Right cardiac atrium (tissue), 5 donors: ENCODE measurements around the gene CAPS. TPM values are rescaled to one million over a fixed set of nuclear protein-coding genes. Genes with fewer than 3 reads are reported as not detected.
"Not testable (repeated sequence)": the region's sequence is repeated elsewhere in the genome, so short reads cannot be mapped to it uniquely, and the experiment has no call there.

Experiments used
- ATAC-seq, 2 donors: fragments of 200-7000 bp; cut with Tn5 transposase; one replicate each; pipeline versions ENCODE4 v1.8.0 to v1.9.1; 2020; ENCODE audit warnings: moderate library complexity in 2 of 2, mild to moderate bottlenecking in 1 of 2
- DNase-seq, 3 donors: peaks; one replicate each; pipeline ENCODE4 v3.0.0-alpha.2; 2020
- H3K27ac ChIP-seq: one replicate; pipeline ENCODE4 v1.5.1; 2013; ENCODE audit warnings: mild to moderate bottlenecking, low read length, control low read depth, moderate library complexity
- H3K27me3 ChIP-seq: one replicate; pipeline ENCODE4 v1.6.1; 2013; ENCODE audit not compliant: control insufficient read depth, insufficient read depth
- H3K4me1 ChIP-seq: one replicate; pipeline ENCODE4 v1.6.1; 2013; ENCODE audit warnings: low read length; ENCODE audit not compliant: control insufficient read depth, insufficient read depth
- H3K4me3 ChIP-seq: one replicate; pipeline ENCODE4 v1.5.1; 2013; ENCODE audit warnings: low read length, control low read depth
- H3K9me3 ChIP-seq: one replicate; pipeline ENCODE4 v1.6.1; 2013; ENCODE audit warnings: low read length; ENCODE audit not compliant: control insufficient read depth
- WGBS: extraction: QIAGEN DNeasy Blood & Tissue Kit; methylation state at CpG from one replicate; pipeline ENCODE4 v1.1.7; 2013; 5-methylcytosine and 5-hydroxymethylcytosine counted together
- intact Hi-C, 4 donors: fragments of 100-400 bp; cut with DNase I; formaldehyde crosslinking; loops; one replicate each; pipeline versions ENCODE4 v1.11.0 to v1.14.0; 2022 to 2023
- long read RNA-seq, 4 donors: library from polyadenylated mRNA; unstranded; transcript quantifications; one replicate each; pipeline ENCODE4 v2.0.0, GENCODE V29; 2020 to 2021
- polyA plus RNA-seq: library from polyadenylated mRNA; stranded (reverse); fragments of 200-250 nt; gene quantifications from one replicate; pipeline ENCODE4 v1.2.3, GENCODE V29; 2013
- total RNA-seq, 4 donors: library from RNA; stranded (reverse); fragmentation: NEBNext Ultra II Directional; extraction: Animal tissue kit (Norgen Biotek cat#: 25700); gene quantifications; one replicate each; pipeline ENCODE4 v1.2.1, GENCODE V29; 2021
- donor health status: healthy with polysubstance abuse.
- donor health status: DM: no; HTN: yes; CAD: no.
- donor health status: DM: no; HTN: no; CAD: no.
- donor health status: DM: no; HTN: yes; CAD: no; lungs with severe emphysema.
- donor health status: DM: yes; HTN: yes; CAD: no.

The CAPS gene
- total RNA-seq: 10 to 100 TPM in 2 of 4 donors, 1 to 10 TPM in 2; 8.9 to 14.2 (median 9.9) TPM
- 7.1 TPM for polyA plus RNA-seq
- long read RNA-seq, donor 1, transcript CAPS-203 (5 exons, 3,750 nt): major isoform, 6 of 11 reads
- long read RNA-seq, donor 1, partial matches to known transcripts: 4 of 11 reads
- long read RNA-seq, donor 1, other reads (novel, unspliced or antisense): 1 of 11 reads
- long read RNA-seq, donor 2, transcript CAPS-203 (5 exons, 3,750 nt): major isoform, 7 of 9 reads
- long read RNA-seq, donor 2, partial matches to known transcripts: 2 of 9 reads
- long read RNA-seq, donor 2, other reads (novel, unspliced or antisense): 0 of 9 reads
- long read RNA-seq, donor 3, partial matches to known transcripts: 1 of 8 reads
- long read RNA-seq, donor 3, other reads (novel, unspliced or antisense): 3 of 8 reads
- long read RNA-seq, donor 4, partial matches to known transcripts: 3 of 5 reads
- long read RNA-seq, donor 4, other reads (novel, unspliced or antisense): 0 of 5 reads

- ATAC-seq (peak; percentile 61 to 68), DNase-seq (peak; percentile 71 to 84 (median 79))
- 82% methylated on average over 10 of the region's 10 CpGs for WGBS
- Histone ChIP-seq H3K27ac (peak within 1 kb of the TSS; percentile 11), H3K27me3 (no peaks in the 10 kb centered on the region), H3K4me3 (no peak within 1 kb of the TSS), H3K9me3 (no peaks in the 10 kb centered on the region), H3K4me1 (peaks cover 5% of the 10 kb centered on the region)
- intact Hi-C loops: loop anchor here in 1 of 4 donors (5.0 kb wide), 1 partner anchor 38 kb away; no protein-coding TSS in a partner anchor
Measured at GRCh38 chr19:5913739-5914357, at the start of gene CAPS. TSS of gene CAPS (plus strand) at chr19:5914254. CDS start at chr19:5914407, 153 bp downstream.

- H3K27ac ChIP-seq: no peak overlapping the region
- ATAC-seq (no peak), DNase-seq (no peak)
- H3K9me3 ChIP-seq: no peaks in the 10 kb centered on the region
- no peaks in the 10 kb centered on the region for H3K27me3 ChIP-seq
- 72% methylated on average over 14 of the region's 14 CpGs for WGBS
- no peaks in the 10 kb centered on the region for H3K4me1 ChIP-seq
- intact Hi-C loops: no loop called here
- no peak overlapping the region for H3K4me3 ChIP-seq
Measured at GRCh38 chr19:5864725-5865486, 49.1 kb upstream of the CAPS start.

- Histone ChIP-seq H3K4me1 (no peaks in the 10 kb centered on the region), H3K4me3 (no peak overlapping the region), H3K27me3 (no peaks in the 10 kb centered on the region), H3K27ac (no peak overlapping the region), H3K9me3 (no peaks in the 10 kb centered on the region)
- DNase-seq (no peak), ATAC-seq (no peak)
- WGBS: 76% methylated on average over 11 of the region's 11 CpGs
- intact Hi-C loops: no loop called here
Measured at GRCh38 chr19:5865772-5866171, 48.3 kb upstream of the CAPS start.

GRCh38 chr19:5867201-5868136, 46.6 kb upstream of the CAPS start:
- no peak for DNase-seq
- peak in 1 of 2 donors; percentile 34 for ATAC-seq
- no peak overlapping the region for H3K4me3 ChIP-seq
- intact Hi-C loops: no loop called here
- 83% methylated on average over 31 of the region's 31 CpGs for WGBS
- H3K9me3 ChIP-seq: no peaks in the 10 kb centered on the region
- H3K27ac ChIP-seq: no peak overlapping the region
- no peaks in the 10 kb centered on the region for H3K4me1 ChIP-seq
- no peaks in the 10 kb centered on the region for H3K27me3 ChIP-seq

- ATAC-seq (no peak), DNase-seq (peak in 1 of 3 donors; percentile 1)
- H3K4me1 ChIP-seq: no peaks in the 10 kb centered on the region
- intact Hi-C loops: no loop called here
- H3K27ac ChIP-seq: no peak overlapping the region
- H3K27me3 ChIP-seq: no peaks in the 10 kb centered on the region
- H3K9me3 ChIP-seq: no peaks in the 10 kb centered on the region
- 71% methylated on average over 12 of the region's 12 CpGs for WGBS
- no peak overlapping the region for H3K4me3 ChIP-seq
Measured at GRCh38 chr19:5870986-5871394, 43.1 kb upstream of the CAPS start.

GRCh38 chr19:5873617-5874199, 40.3 kb upstream of the CAPS start:
- intact Hi-C loops: no loop called here
- DNase-seq (peak in 1 of 3 donors; percentile 24), ATAC-seq (peak in 1 of 2 donors; percentile 10)
- Histone ChIP-seq H3K27ac (no peak overlapping the region), H3K4me3 (no peak overlapping the region), H3K4me1 (no peaks in the 10 kb centered on the region), H3K9me3 (no peaks in the 10 kb centered on the region), H3K27me3 (no peaks in the 10 kb centered on the region)
- 88% methylated on average over 12 of the region's 12 CpGs for WGBS

GRCh38 chr19:5874496-5874895, 39.6 kb upstream of the CAPS start:
- peak in 1 of 3 donors; percentile 19 for DNase-seq

GRCh38 chr19:5877427-5877826, 36.6 kb upstream of the CAPS start:
- Histone ChIP-seq H3K4me1 (no peaks in the 10 kb centered on the region), H3K27me3 (no peaks in the 10 kb centered on the region), H3K4me3 (no peak overlapping the region), H3K9me3 (no peaks in the 10 kb centered on the region), H3K27ac (no peak overlapping the region)
- no peak for DNase-seq
- 83% methylated on average over 8 of the region's 8 CpGs for WGBS
- intact Hi-C loops: no loop called here
- ATAC-seq: no peak

More at GRCh38 chr19:5874496-5874895, 39.6 kb upstream of the CAPS start:
- intact Hi-C loops, H3K4me1 ChIP-seq, H3K9me3 ChIP-seq, ATAC-seq, H3K4me3 ChIP-seq, H3K27ac ChIP-seq, H3K27me3 ChIP-seq: not testable (repeated sequence)
- WGBS: 87% methylated on average over 7 of the region's 7 CpGs

GRCh38 chr19:5877882-5878281, 36.2 kb upstream of the CAPS start:
- intact Hi-C loops: no loop called here
- WGBS: 74% methylated on average over 9 of the region's 9 CpGs
- no peak for DNase-seq
- ATAC-seq: no peak
- Histone ChIP-seq H3K4me3 (no peak overlapping the region), H3K9me3 (no peaks in the 10 kb centered on the region), H3K4me1 (no peaks in the 10 kb centered on the region), H3K27me3 (no peaks in the 10 kb centered on the region), H3K27ac (no peak overlapping the region)

GRCh38 chr19:5880196-5880595, 33.9 kb upstream of the CAPS start:
- 30% methylated on average over 6 of the region's 6 CpGs for WGBS
- H3K4me1 ChIP-seq: no peaks in the 10 kb centered on the region

More at GRCh38 chr19:5880196-5880595, 33.9 kb upstream of the CAPS start:
- intact Hi-C loops: loop anchor here in 2 of 4 donors (10.0 kb wide), 1 partner anchor 55 kb away; no protein-coding TSS in a partner anchor
- H3K27me3 ChIP-seq: no peaks in the 10 kb centered on the region
- H3K27ac ChIP-seq: no peak overlapping the region
- no peak overlapping the region for H3K4me3 ChIP-seq
- DNase-seq: no peak
- no peaks in the 10 kb centered on the region for H3K9me3 ChIP-seq
- no peak for ATAC-seq
